ENCODE data around the gene CCL21. TPM values are rescaled to one million over a fixed set of nuclear protein-coding genes. Genes with fewer than 3 reads are reported as not detected.

The CCL21 gene
- polyA plus RNA-seq, 1 donor from 2014 or later = not detected

DNA sequence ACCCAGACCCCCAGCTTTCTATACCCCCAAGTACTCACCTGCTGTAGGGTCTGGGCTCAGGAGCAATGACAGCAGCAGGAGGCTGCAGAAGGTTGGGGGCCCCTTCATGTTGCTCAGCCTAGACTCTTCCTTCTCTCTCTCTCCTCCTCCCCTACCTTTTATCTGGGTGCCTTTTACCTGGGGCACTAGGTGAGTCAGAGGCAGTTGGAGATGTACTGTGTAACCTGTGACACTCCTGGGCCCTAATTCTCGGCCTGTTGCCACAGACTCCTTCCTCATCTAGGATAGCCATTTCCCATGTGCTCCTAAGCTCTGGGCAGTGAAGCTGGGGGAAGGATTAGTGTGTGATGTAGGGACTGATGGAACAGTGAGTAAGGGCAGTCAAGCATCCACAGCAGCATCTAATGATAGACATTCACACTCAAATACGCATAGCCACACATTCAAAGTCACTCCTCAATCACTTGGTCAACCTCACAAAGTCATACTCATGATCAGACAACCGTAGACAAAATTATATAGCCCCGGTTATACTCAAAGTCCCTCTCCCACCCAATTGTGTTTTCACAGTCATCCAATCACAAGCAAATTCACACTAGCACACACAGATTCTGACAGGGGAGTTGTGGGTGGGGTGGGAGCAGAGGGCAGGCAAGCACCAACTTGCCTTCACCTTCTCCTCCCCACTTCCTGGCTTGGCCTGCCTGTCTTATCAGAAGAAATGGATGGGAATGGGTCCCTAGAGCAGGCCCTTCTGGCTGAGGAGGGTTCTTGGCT is 47.2 kb downstream of the CCL21 start, which contains the start of gene CCL27:
CCL27 (minus strand) TSS at position 132 of the 777 bp plus-strand sequence; CDS start at position 108, 24 bp downstream.
- Histone ChIP-seq H3K27me3 (ENCODE audit: insufficient read depth, low read depth, low read length) (no peaks in the 10 kb centered on the region), H3K4me2 (ENCODE audit: low read length) (no peak within 1 kb of the TSS), H2AFZ (ENCODE audit: low read depth, low read length) (no peak within 1 kb of the TSS), H3K4me3 (ENCODE audit: low read length) (no peak within 1 kb of the TSS), H4K20me1 (ENCODE audit: insufficient read depth) (no peaks in the 10 kb centered on the region), H3K36me3 (ENCODE audit: insufficient read depth, low read length) (no peaks in the 10 kb centered on the region), H3K9me2 (ENCODE audit: insufficient read depth, low read length) (no peaks in the 10 kb centered on the region), H3K79me2 (replicated peaks; ENCODE audit: insufficient read depth, low read length) (no peaks in the 10 kb centered on the region), H3K9ac (ENCODE audit: low read length) (no peak within 1 kb of the TSS), H3K9me3 (ENCODE audit: low read length) (no peaks in the 10 kb centered on the region), H3K27ac (ENCODE audit: low read length) (no peak within 1 kb of the TSS), H3F3A (ENCODE audit: insufficient read depth, low read length, poor library complexity, severe bottlenecking) (no peaks in the 10 kb centered on the region)
- TF ChIP-seq POLR2AphosphoS5 (IDR thresholded peaks at IDR 0.05) (no peak), SMC3 (conservative IDR thresholded peaks at IDR 0.05; ENCODE audit: poor library complexity) (no peak), RAD21 (conservative IDR thresholded peaks at IDR 0.05) (no peak), EP300 (conservative IDR thresholded peaks at IDR 0.05; ENCODE audit: poor library complexity, severe bottlenecking) (no peak), TAF1 (IDR thresholded peaks at IDR 0.05; ENCODE audit: low read depth) (no peak), MXI1 (conservative IDR thresholded peaks at IDR 0.05; ENCODE audit: poor library complexity, severe bottlenecking) (no peak), EZH2 (IDR thresholded peaks at IDR 0.05; ENCODE audit: borderline replicate concordance, insufficient read depth, low read length, poor library complexity, severe bottlenecking) (no peak)
- TF ChIP-seq, protein P1, sequence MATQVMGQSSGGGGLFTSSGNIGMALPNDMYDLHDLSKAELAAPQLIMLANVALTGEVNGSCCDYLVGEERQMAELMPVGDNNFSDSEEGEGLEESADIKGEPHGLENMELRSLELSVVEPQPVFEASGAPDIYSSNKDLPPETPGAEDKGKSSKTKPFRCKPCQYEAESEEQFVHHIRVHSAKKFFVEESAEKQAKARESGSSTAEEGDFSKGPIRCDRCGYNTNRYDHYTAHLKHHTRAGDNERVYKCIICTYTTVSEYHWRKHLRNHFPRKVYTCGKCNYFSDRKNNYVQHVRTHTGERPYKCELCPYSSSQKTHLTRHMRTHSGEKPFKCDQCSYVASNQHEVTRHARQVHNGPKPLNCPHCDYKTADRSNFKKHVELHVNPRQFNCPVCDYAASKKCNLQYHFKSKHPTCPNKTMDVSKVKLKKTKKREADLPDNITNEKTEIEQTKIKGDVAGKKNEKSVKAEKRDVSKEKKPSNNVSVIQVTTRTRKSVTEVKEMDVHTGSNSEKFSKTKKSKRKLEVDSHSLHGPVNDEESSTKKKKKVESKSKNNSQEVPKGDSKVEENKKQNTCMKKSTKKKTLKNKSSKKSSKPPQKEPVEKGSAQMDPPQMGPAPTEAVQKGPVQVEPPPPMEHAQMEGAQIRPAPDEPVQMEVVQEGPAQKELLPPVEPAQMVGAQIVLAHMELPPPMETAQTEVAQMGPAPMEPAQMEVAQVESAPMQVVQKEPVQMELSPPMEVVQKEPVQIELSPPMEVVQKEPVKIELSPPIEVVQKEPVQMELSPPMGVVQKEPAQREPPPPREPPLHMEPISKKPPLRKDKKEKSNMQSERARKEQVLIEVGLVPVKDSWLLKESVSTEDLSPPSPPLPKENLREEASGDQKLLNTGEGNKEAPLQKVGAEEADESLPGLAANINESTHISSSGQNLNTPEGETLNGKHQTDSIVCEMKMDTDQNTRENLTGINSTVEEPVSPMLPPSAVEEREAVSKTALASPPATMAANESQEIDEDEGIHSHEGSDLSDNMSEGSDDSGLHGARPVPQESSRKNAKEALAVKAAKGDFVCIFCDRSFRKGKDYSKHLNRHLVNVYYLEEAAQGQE (IDR thresholded peaks at IDR 0.05; ENCODE audit: borderline replicate concordance) = no peak
- TF ChIP-seq, protein P2, sequence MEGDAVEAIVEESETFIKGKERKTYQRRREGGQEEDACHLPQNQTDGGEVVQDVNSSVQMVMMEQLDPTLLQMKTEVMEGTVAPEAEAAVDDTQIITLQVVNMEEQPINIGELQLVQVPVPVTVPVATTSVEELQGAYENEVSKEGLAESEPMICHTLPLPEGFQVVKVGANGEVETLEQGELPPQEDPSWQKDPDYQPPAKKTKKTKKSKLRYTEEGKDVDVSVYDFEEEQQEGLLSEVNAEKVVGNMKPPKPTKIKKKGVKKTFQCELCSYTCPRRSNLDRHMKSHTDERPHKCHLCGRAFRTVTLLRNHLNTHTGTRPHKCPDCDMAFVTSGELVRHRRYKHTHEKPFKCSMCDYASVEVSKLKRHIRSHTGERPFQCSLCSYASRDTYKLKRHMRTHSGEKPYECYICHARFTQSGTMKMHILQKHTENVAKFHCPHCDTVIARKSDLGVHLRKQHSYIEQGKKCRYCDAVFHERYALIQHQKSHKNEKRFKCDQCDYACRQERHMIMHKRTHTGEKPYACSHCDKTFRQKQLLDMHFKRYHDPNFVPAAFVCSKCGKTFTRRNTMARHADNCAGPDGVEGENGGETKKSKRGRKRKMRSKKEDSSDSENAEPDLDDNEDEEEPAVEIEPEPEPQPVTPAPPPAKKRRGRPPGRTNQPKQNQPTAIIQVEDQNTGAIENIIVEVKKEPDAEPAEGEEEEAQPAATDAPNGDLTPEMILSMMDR (IDR thresholded peaks at IDR 0.05; ENCODE audit: poor library complexity, severe bottlenecking) = no peak

DNA sequence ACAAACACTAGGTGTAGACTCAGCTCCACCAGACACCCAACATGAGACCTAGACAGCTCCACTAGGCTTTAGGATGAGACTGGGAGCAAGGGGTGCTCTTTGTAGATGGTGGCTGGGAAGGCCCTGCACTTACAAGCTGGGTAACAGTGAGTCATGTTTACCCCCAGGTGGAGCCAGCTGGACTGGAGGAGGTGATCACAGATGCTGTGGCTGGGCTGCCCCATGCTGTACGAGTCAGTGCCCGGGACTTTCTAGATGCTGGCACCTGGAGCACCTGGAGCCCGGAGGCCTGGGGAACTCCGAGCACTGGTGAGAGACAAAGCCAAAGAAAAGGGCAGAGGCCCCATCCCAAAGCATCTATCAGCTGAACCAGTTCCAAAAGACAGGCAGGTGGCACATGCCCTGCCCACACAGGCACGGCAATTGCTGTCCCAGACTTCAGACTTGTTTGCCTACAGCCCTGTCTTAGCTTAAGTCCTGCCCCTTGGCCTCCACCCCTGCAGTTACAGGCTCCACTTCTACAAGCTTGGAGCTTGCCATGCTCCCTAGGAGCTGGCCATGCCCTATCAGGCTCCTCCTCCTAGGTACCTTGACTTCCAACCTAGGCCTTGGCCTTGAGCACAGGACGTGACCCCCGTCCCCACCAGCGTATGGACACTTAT is 50.2 kb downstream of the CCL21 start:
- Histone ChIP-seq H2AFZ (ENCODE audit: low read depth, low read length) (no peak overlapping the region), H3F3A (ENCODE audit: insufficient read depth, low read length, poor library complexity, severe bottlenecking) (no peaks in the 10 kb centered on the region), H3K4me3 (ENCODE audit: low read length) (no peak overlapping the region), H3K9me3 (ENCODE audit: low read length) (no peaks in the 10 kb centered on the region), H3K27ac (ENCODE audit: low read length) (no peak overlapping the region), H3K27me3 (ENCODE audit: insufficient read depth, low read depth, low read length) (no peaks in the 10 kb centered on the region), H3K9ac (ENCODE audit: low read length) (no peak overlapping the region), H3K9me2 (ENCODE audit: insufficient read depth, low read length) (no peaks in the 10 kb centered on the region), H4K20me1 (ENCODE audit: insufficient read depth) (no peaks in the 10 kb centered on the region), H3K36me3 (ENCODE audit: insufficient read depth, low read length) (no peaks in the 10 kb centered on the region), H3K4me2 (ENCODE audit: low read length) (no peak overlapping the region), H3K79me2 (replicated peaks; ENCODE audit: insufficient read depth, low read length) (no peaks in the 10 kb centered on the region)
- TF ChIP-seq TAF1 (IDR thresholded peaks at IDR 0.05; ENCODE audit: low read depth) (no peak), POLR2AphosphoS5 (IDR thresholded peaks at IDR 0.05) (no peak)

Small RNA genes lying within 50 kb of the gene (small RNA-seq; reads per million reads assigned to genes)
- gene CCL27 = 0 reads per million in 3 experiments

Other genes starting within 250 kb of the CCL21 start
- gene ENHO, start 187.1 kb downstream of the CCL21 start, polyA plus RNA-seq = 163 and 172 TPM in 2 replicates
- 19.0 and 20.7 TPM in 2 replicates for gene CNTFR, start 120.4 kb downstream of the CCL21 start, polyA plus RNA-seq
- gene RPP25L, start 98.0 kb downstream of the CCL21 start, polyA plus RNA-seq = 27.5 and 31.4 TPM in 2 replicates
- 380 and 391 TPM in 2 replicates for gene DCTN3, start 89.6 kb downstream of the CCL21 start, polyA plus RNA-seq
- gene ARID3C, start 81.1 kb downstream of the CCL21 start, polyA plus RNA-seq = 2.1 and 2.8 TPM in 2 replicates
- 50.2 and 52.5 TPM in 2 replicates for gene SIGMAR1, start 72.3 kb downstream of the CCL21 start, polyA plus RNA-seq
- 116 and 182 TPM in 2 replicates for gene GALT, start 63.5 kb downstream of the CCL21 start, polyA plus RNA-seq
- gene IL11RA, start 58.0 kb downstream of the CCL21 start, polyA plus RNA-seq = 59.1 and 98.5 TPM in 2 replicates
- gene CCL27, start 47.5 kb downstream of the CCL21 start, polyA plus RNA-seq = 0.82 and 2.9 TPM in 2 replicates
- gene CCL19, start 18.9 kb downstream of the CCL21 start, polyA plus RNA-seq = not detected in 2 replicates
- 1.8 and 2.4 TPM in 2 replicates for gene PHF24, start 248.1 kb upstream of the CCL21 start, polyA plus RNA-seq

Data from neural cell (in vitro differentiated cells).